ENCODE data around the gene FBXO30.

DNA sequence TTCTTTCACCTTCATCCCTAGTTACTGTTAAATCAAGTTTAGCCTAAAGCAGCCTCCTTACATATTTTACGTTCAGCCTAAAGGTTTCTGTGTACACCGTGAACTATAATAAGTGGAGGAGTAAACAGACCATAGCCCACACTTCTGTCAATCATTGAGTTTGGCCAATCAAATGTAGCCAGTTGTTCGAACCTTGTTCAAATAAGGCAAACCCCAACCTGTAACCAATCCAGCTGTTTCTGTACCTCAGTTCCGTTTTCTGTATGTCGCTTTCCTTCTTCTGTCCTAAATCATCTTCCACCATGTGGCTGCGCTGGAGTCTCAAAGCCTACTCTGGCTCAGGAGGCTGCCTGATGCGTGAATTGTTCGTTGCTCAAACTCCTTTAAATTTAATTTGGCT lies 1.8 kb upstream of the FBXO30 start:
- TF ChIP-seq POLR2A (IDR thresholded peaks at IDR 0.05) = no peak
- TF ChIP-seq, protein P1, sequence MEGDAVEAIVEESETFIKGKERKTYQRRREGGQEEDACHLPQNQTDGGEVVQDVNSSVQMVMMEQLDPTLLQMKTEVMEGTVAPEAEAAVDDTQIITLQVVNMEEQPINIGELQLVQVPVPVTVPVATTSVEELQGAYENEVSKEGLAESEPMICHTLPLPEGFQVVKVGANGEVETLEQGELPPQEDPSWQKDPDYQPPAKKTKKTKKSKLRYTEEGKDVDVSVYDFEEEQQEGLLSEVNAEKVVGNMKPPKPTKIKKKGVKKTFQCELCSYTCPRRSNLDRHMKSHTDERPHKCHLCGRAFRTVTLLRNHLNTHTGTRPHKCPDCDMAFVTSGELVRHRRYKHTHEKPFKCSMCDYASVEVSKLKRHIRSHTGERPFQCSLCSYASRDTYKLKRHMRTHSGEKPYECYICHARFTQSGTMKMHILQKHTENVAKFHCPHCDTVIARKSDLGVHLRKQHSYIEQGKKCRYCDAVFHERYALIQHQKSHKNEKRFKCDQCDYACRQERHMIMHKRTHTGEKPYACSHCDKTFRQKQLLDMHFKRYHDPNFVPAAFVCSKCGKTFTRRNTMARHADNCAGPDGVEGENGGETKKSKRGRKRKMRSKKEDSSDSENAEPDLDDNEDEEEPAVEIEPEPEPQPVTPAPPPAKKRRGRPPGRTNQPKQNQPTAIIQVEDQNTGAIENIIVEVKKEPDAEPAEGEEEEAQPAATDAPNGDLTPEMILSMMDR (IDR thresholded peaks at IDR 0.05) = no peak

Data from Peyer's patch (tissue), 4 donors.